Prostate gland (tissue), 2 donors: Measurements from ENCODE around the gene DYSF.

Source experiments
- POLR2AphosphoS5 ChIP-seq: sonication (generic); formaldehyde crosslinking; IDR thresholded peaks from one replicate; pipeline ENCODE4 v1.6.1; 2017; ENCODE audit warnings: antibody characterized with exemption
- TF ChIP-seq, protein P1 (sequence below), 4 experiments: fragments of 200-600 bp in 2 of 4; fragments of 450-650 bp in 2 of 4; sonication (generic) in 2 of 4; IDR thresholded peaks; 1 replicate in 3 of 4; 2 replicates in 1 of 4; pipeline ENCODE4 v1.5.1; 2016 to 2019; ENCODE audit warnings: antibody characterized with exemption in 4 of 4, mild to moderate bottlenecking in 2 of 4, moderate library complexity in 2 of 4

DNA sequence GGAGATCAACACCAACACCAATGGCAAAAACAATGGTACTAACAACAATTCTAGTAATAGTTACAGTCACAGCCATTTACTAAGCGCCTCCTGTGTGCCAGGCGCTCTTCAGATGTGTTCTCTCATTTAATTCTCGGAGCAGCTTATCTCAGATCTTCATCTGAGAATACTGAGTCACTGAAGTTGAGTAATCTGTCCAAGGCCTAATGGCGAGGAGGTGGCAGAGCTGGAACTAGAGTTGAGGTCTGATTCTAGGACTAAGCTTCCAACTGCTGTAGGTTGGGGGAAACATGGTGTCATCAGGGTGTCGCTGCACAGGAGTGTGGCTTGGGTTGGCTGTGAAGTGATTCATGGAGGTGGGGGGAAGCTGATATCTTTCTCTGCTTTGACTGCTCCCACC lies 156.1 kb downstream of the DYSF start:
- TF ChIP-seq, protein P1, sequence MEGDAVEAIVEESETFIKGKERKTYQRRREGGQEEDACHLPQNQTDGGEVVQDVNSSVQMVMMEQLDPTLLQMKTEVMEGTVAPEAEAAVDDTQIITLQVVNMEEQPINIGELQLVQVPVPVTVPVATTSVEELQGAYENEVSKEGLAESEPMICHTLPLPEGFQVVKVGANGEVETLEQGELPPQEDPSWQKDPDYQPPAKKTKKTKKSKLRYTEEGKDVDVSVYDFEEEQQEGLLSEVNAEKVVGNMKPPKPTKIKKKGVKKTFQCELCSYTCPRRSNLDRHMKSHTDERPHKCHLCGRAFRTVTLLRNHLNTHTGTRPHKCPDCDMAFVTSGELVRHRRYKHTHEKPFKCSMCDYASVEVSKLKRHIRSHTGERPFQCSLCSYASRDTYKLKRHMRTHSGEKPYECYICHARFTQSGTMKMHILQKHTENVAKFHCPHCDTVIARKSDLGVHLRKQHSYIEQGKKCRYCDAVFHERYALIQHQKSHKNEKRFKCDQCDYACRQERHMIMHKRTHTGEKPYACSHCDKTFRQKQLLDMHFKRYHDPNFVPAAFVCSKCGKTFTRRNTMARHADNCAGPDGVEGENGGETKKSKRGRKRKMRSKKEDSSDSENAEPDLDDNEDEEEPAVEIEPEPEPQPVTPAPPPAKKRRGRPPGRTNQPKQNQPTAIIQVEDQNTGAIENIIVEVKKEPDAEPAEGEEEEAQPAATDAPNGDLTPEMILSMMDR (IDR thresholded peaks at IDR 0.05), result no peak
- no peak for TF ChIP-seq POLR2AphosphoS5
